Measurements from ENCODE around the gene NEB. TPM values are rescaled to one million over a fixed set of nuclear protein-coding genes. Genes with fewer than 3 reads are reported as not detected.

The NEB gene
- total RNA-seq, 1 experiment from 2014 or later, result not detected

GRCh38 chr2:151673016-151673415, 61.3 kb downstream of the NEB start:
- H3K9me3 ChIP-seq, result no peaks in the 10 kb centered on the region
- no peak for DNase-seq
- H3K36me3 ChIP-seq, result no peaks in the 10 kb centered on the region
- H3K27me3 ChIP-seq, result peaks cover 2% of the 10 kb centered on the region; the same call in 1 of the 2 replicates
- no peak overlapping the region for H3K4me3 ChIP-seq

- no peak for DNase-seq
- no peaks in the 10 kb centered on the region for H3K9me3 ChIP-seq
- H3K36me3 ChIP-seq, result no peaks in the 10 kb centered on the region
- no peak overlapping the region for H3K4me3 ChIP-seq
- peaks cover 2% of the 10 kb centered on the region; the same call in 1 of the 2 replicates for H3K27me3 ChIP-seq
Measured at GRCh38 chr2:151672277-151672676, 62.0 kb downstream of the NEB start.

GRCh38 chr2:151670846-151671597, 63.3 kb downstream of the NEB start:
- no peak for DNase-seq
- Histone ChIP-seq H3K36me3 (no peaks in the 10 kb centered on the region), H3K4me3 (no peak overlapping the region)

GRCh38 chr2:151670346-151670745, 63.9 kb downstream of the NEB start:
- no peaks in the 10 kb centered on the region for H3K9me3 ChIP-seq
- no peak for DNase-seq
- H3K27me3 ChIP-seq, result 0 out of 2 replicates have a peak, but pooled peaks cover under 1% of the 10 kb centered on the region
- no peak overlapping the region for H3K4me3 ChIP-seq
- no peaks in the 10 kb centered on the region for H3K36me3 ChIP-seq

More at GRCh38 chr2:151670846-151671597, 63.3 kb downstream of the NEB start:
- Histone ChIP-seq H3K9me3 (no peaks in the 10 kb centered on the region), H3K27me3 (peaks cover 2% of the 10 kb centered on the region; the same call in 1 of the 2 replicates)

GRCh38 chr2:151669585-151670081, 64.6 kb downstream of the NEB start:
- H3K27me3 ChIP-seq, result no peaks in the 10 kb centered on the region
- H3K9me3 ChIP-seq, result no peaks in the 10 kb centered on the region
- H3K36me3 ChIP-seq, result no peaks in the 10 kb centered on the region
- H3K4me3 ChIP-seq, result no peak overlapping the region
- no peak for DNase-seq

- Histone ChIP-seq H3K27me3 (no peaks in the 10 kb centered on the region), H3K36me3 (no peaks in the 10 kb centered on the region), H3K4me3 (no peak overlapping the region), H3K9me3 (no peaks in the 10 kb centered on the region)
- DNase-seq, result no peak
Measured at GRCh38 chr2:151668737-151669136, 65.5 kb downstream of the NEB start.

- H3K27me3 ChIP-seq, result no peaks in the 10 kb centered on the region
- H3K36me3 ChIP-seq, result no peaks in the 10 kb centered on the region
- no peak overlapping the region for H3K4me3 ChIP-seq
- DNase-seq, result no peak
- no peaks in the 10 kb centered on the region for H3K9me3 ChIP-seq
Measured at GRCh38 chr2:151665959-151666358, 68.3 kb downstream of the NEB start.

GRCh38 chr2:151664520-151664919, 69.8 kb downstream of the NEB start:
- Histone ChIP-seq H3K36me3 (no peaks in the 10 kb centered on the region), H3K4me3 (no peak overlapping the region), H3K9me3 (no peaks in the 10 kb centered on the region), H3K27me3 (no peaks in the 10 kb centered on the region)
- DNase-seq, result no peak

GRCh38 chr2:151661625-151662024, 72.7 kb downstream of the NEB start:
- no peak for DNase-seq
- Histone ChIP-seq H3K4me3 (no peak overlapping the region), H3K27me3 (no peaks in the 10 kb centered on the region), H3K9me3 (no peaks in the 10 kb centered on the region), H3K36me3 (no peaks in the 10 kb centered on the region)

GRCh38 chr2:151658081-151658480, 76.2 kb downstream of the NEB start:
- Histone ChIP-seq H3K36me3 (no peaks in the 10 kb centered on the region), H3K9me3 (no peaks in the 10 kb centered on the region), H3K4me3 (no peak overlapping the region), H3K27me3 (no peaks in the 10 kb centered on the region)
- DNase-seq, result no peak

- Histone ChIP-seq H3K4me3 (no peak overlapping the region), H3K36me3 (no peaks in the 10 kb centered on the region), H3K27me3 (no peaks in the 10 kb centered on the region), H3K9me3 (no peaks in the 10 kb centered on the region)
- DNase-seq, result no peak
Measured at GRCh38 chr2:151657667-151658076, 76.6 kb downstream of the NEB start.

GRCh38 chr2:151655663-151656398, 78.4 kb downstream of the NEB start:
- Histone ChIP-seq H3K36me3 (no peaks in the 10 kb centered on the region), H3K27me3 (no peaks in the 10 kb centered on the region), H3K4me3 (no peak overlapping the region), H3K9me3 (no peaks in the 10 kb centered on the region)
- DNase-seq, result no peak

GRCh38 chr2:151654891-151655290, 79.4 kb downstream of the NEB start:
- Histone ChIP-seq H3K36me3 (no peaks in the 10 kb centered on the region), H3K27me3 (no peaks in the 10 kb centered on the region), H3K9me3 (no peaks in the 10 kb centered on the region), H3K4me3 (no peak overlapping the region)
- DNase-seq, result no peak

- Histone ChIP-seq H3K27me3 (no peaks in the 10 kb centered on the region), H3K9me3 (no peaks in the 10 kb centered on the region), H3K36me3 (no peaks in the 10 kb centered on the region), H3K4me3 (no peak overlapping the region)
- no peak for DNase-seq
Measured at GRCh38 chr2:151654085-151654484, 80.2 kb downstream of the NEB start.

GRCh38 chr2:151651274-151651673, 83.0 kb downstream of the NEB start:
- Histone ChIP-seq H3K9me3 (no peaks in the 10 kb centered on the region), H3K27me3 (no peaks in the 10 kb centered on the region)

GRCh38 chr2:151650456-151650855, 83.8 kb downstream of the NEB start:
- H3K36me3 ChIP-seq, result no peaks in the 10 kb centered on the region
- no peak overlapping the region for H3K4me3 ChIP-seq
- no peak for DNase-seq
- no peaks in the 10 kb centered on the region for H3K27me3 ChIP-seq
- H3K9me3 ChIP-seq, result no peaks in the 10 kb centered on the region

More at GRCh38 chr2:151651274-151651673, 83.0 kb downstream of the NEB start:
- no peak for DNase-seq
- Histone ChIP-seq H3K4me3 (no peak overlapping the region), H3K36me3 (no peaks in the 10 kb centered on the region)

- H3K4me3 ChIP-seq, result no peak overlapping the region
- no peaks in the 10 kb centered on the region for H3K36me3 ChIP-seq
- H3K27me3 ChIP-seq, result no peaks in the 10 kb centered on the region
- no peak for DNase-seq
- H3K9me3 ChIP-seq, result no peaks in the 10 kb centered on the region
Measured at GRCh38 chr2:151649966-151650365, 84.3 kb downstream of the NEB start.

Measured in MG63 (cell line).